Tongue (tissue), 2 donors: ENCODE data around the gene PECR. TPM values are rescaled to one million over a fixed set of nuclear protein-coding genes. Genes with fewer than 3 reads are reported as not detected.
A peak's percentile ranks its signal among the peaks of the same experiment; 100 is the strongest.

Experiments
- DNase-seq: peaks from one replicate; pipeline ENCODE4 v3.0.0-alpha.2; 2015
- total RNA-seq: library from RNA; depleted of rRNA; stranded (reverse); fragments of >200 nt; gene quantifications from one replicate; pipeline ENCODE4 v1.2.3, GENCODE V29; 2014

Gene PECR
- total RNA-seq, 1 donor from 2014 or later, result 9.1 TPM

GRCh38 chr2:216071111-216071851 is 10.3 kb downstream of the PECR start:
- no peak for DNase-seq

DNA sequence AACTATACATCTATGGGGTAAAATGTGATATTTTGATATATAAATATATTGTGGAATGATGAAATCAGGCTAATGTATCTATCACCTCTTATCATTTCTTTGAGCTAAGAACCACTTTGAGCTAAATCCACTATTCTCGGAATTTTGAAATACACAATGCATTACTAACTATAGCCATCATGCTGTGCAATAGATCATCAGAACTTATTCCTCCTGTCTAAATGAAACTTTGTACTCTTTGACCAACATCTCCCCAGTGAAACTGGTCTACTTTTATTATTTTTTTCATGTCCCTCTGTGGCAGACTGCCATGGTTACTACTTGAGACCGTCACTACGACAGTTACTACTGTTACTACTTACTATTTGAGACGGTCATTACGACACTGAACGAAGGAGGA is 11.4 kb downstream of the PECR start:
- DNase-seq, result no peak

DNA sequence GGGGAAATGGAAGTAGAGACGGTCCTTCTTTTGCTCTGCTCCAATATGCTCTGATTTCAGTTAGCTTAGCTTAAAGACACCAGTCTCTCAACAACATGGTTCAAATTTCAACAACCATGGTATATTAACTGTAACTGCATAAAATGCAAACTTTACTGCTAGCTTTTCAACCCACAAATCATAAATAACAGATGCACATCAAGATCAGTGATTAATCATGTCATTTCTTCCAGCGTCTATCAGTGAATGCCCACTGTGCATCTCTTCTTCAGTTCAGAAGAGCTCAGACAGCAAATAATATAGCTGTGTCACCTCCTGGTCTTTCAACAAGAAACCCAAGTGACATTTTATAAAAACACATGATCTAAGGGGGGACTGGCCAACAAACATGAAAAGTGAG is 12.6 kb downstream of the PECR start:
- no peak for DNase-seq

DNA sequence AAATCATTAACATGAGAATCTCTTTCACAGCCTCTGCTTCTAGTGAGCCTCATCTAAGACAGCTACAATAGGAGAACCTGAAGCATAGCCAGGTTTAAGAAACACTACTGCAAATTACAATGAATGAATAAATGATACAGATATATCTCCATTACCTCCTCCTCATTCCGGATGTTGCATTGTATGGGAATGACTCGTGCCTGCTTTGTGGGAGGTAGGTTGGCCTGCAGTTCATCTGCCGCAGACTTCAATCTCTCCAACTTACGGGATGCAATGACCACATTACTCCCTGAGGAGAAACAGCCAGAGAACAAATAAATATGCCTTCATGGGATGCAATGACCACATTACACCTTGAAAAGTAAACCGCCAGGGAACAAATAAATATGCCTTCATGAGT is 15.4 kb downstream of the PECR start:
- no peak for DNase-seq

DNA sequence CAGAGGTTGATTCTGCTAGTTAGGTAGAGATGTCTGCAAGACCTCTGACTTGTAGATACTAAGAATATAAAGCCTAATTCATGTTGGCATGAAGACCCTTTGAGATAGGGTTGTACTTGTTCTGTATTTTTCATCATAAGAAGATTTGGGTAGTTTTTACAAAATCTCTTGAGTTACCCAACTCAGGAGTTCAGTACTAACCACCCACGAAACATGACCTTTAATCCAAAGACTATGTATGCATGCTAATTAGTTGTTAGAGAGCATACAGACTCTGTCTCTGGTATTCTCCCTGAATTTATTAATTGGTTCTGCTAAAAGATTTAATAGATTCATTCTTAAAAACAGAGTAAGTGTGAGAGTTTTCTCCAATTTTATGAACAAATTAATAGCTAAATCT is 16.9 kb downstream of the PECR start:
- DNase-seq, result no peak

GRCh38 chr2:216064014-216064630 is 17.5 kb downstream of the PECR start:
- DNase-seq, result no peak

DNA sequence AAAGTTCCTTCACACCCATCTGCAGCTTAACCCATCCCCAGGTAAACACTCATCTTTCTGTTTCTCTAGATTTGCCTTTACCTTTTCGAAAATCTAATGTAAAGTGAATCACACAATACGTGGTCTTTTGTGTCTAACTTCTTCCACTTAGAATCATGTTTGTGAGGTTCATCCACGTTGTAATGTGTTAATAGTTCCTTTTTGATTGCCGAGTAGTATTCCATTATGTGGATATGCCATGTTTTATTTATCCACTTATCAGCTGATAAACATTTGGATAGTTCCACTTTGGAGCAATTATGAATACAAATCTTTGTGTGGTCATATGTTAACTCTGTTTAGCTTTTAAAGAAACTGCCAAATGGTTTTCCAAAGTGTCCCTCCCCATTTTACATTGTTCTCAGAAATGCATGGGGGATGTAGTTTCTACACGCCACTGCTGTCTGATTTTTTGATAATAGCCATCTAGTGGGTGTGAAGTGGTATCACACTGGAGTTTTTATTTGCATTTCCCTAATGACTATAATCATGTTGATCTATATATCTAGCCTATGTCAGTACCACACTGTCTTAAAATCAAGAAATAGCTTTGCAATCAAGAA is 22.3 kb downstream of the PECR start:
- DNase-seq, result no peak

DNA sequence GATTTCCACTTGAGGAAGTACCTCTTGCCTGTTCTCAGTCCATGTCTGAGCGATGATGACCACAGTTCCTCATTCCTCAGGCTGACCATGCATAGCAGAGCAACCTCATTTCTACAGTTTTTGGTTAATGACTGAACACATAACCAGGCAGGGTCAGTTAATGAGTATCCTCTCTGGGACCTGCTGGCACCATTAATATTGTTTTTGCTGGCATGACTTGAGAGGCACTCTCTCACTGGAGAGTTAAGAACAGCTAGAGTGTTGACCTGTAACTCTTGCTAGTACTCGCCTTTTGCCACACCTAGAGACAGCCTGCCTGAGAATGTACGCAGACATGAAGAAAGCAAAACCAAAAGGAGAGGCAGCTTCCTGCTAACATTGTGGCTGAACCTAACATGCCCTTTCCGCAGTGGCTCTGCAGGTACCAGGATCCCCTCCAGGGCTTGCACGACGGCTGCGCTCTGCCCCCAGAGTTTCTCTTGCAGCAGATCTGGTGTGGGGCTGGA is 23.9 kb downstream of the PECR start:
- DNase-seq, result no peak

DNA sequence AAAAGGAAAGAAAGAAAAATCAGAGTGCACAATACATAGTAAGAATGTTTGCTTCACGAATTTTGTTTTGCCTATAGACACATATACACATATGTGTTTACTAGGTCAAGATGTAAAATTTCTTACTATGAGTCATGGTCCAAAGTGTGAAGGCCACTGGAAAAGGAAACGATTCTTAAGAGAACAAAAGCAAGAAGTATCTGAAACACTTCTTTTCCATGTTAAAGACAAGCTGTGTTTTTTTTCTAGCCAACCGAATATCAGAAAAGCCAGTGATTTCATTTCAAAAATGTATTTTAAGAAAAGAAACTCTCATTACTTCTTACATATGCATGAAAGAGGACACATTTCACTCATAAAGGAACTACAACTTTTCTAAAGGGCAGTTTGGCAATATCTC is 24.9 kb downstream of the PECR start:
- DNase-seq, result no peak

DNA sequence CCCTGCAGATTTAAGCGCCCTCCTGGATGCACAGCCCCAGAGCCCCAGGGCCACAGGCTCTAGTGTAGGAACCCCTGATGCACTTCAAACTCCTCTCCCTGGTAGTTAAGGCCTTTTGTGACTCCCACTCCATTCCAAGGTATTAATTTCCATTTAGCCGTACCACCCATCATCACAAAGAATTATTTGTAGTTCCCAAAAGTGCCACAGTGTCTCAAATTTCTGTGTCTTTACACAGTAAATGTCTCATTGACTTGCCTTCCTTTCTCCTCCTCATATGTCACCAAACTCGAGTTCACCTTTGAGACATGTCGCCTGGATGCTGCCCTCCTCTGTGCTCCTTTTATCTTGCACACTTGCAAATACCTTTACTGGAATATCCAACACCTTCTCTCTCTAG is 25.9 kb downstream of the PECR start:
- no peak for DNase-seq

GRCh38 chr2:216052420-216052819 is 29.2 kb downstream of the PECR start:
- no peak for DNase-seq

GRCh38 chr2:216051350-216051749 is 30.3 kb downstream of the PECR start:
- no peak for DNase-seq

DNA sequence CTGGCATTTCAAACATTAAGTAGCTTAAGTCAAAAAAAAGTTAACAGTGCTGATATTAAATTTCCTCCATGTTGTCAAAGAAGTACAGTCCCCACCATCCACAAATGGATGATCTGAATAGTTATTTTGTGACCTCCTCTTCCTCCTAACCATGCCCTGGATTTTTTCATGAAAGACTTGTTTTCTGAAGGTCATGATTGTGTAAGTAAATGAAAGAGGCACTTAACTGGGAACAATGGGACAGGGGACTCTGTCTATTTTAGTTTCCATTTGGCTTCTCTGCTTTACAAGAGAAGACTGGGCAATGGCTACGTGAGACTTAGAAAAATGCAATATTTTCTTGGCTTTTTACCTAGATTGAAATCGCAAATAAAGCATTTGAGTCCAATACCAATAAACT is 32.2 kb downstream of the PECR start:
- no peak for DNase-seq

DNA sequence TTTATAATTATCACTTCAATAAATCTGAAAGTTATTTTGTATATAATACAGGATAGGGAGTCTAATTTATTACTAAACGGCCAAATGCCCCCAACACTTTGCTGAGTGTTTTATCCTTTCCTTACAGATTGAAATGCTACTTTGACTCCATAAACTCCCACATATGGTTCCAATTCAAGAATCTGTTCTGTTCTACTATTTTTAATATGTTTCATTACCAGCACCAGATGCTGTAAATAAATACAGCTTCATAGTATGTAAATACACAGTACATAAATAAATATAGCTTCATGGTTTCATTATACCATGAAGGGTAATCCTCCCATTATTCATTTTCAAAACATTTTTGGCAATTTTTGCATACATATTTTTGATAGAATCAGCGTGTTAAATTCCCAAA is 34.2 kb downstream of the PECR start:
- DNase-seq, result no peak

GRCh38 chr2:216044883-216045486 is 36.6 kb downstream of the PECR start:
- no peak for DNase-seq

- no peak for DNase-seq
These were observed 37.7 kb downstream of the PECR start for GRCh38 chr2:216043949-216044348.

- no peak for DNase-seq
These were observed 40.2 kb downstream of the PECR start for GRCh38 chr2:216041438-216041837.

GRCh38 chr2:216039918-216040317 is 41.7 kb downstream of the PECR start:
- DNase-seq, result no peak

GRCh38 chr2:216034065-216034464 is 47.5 kb downstream of the PECR start:
- DNase-seq, result peak; percentile 82

DNA sequence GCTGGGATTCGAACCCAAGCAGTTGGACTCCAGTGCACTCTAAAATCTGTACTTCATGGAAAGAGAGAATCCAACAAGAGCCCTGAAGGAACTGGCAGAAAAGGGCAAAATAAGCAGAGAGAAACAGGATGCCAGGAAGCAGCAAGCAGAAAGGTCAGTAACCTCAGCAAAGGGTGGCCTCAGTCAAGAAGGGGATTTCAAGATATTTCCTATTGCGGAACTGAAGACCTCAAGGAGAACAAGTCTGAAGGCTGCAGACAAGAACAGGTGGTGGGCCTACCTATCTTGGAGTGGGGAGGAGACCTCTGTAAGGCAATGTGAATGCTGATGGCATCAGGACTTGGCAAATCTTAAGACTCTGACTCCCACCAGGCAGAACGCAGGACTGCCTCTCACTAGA is 48.2 kb downstream of the PECR start:
- no peak for DNase-seq

- DNase-seq, result no peak
These were observed 49.5 kb downstream of the PECR start for GRCh38 chr2:216031960-216032689.

GRCh38 chr2:216030216-216030615 is 51.4 kb downstream of the PECR start:
- no peak for DNase-seq
